NCI-H1694 (cell line): Measurements from ENCODE around the gene ZPR1.
"Not testable (repeated sequence)": the region's sequence is repeated elsewhere in the genome, so short reads cannot be mapped to it uniquely, and the experiment has no call there.

ENCODE experiments used
- DNase-seq: peaks from one replicate; lab custom pipeline; 2025; lab: John Stamatoyannopoulos, UW

The ZPR1 gene

DNA sequence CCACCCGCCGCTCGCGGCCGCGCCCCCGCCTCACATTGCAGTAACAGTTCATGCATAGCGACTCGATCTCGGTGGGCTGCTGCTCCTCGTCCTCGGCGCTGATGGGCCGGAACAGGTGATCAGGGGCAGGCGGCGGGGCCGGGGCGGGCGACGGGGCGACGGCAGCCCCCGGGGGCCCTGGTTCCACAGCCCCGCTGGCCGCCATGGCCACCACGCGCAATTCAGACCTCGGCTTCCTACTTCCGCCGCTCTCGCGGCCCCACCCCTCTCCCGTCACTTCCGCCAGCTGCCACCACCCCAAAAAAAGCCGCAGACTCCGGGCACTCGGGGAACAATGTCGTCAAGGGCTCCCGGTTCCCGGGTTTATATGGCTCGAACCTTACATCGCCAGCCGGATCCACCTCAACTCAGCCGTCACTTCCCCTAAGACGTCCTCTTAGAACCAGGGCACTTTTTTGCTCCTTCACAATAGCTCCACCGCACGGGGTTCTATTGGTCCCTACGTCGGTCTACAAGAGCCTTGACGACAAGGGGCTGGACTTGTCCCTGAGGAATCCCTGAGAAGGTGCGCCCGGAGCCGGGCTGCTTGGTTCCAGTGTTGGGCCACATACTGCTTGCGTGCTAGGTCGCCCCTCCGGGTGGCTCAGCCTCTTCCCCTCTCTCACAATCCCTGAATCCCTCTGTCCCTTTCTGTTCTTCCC lies at the start of gene ZPR1:
Gene ZPR1, minus strand, starts transcription at position 238 of the 701 bp plus-strand sequence. Its CDS starts 33 bp downstream, at position 205.
- DNase-seq: no peak

GRCh38 chr11:116836632-116836991 lies 48.8 kb upstream of the ZPR1 start:
- DNase-seq: no peak

DNA sequence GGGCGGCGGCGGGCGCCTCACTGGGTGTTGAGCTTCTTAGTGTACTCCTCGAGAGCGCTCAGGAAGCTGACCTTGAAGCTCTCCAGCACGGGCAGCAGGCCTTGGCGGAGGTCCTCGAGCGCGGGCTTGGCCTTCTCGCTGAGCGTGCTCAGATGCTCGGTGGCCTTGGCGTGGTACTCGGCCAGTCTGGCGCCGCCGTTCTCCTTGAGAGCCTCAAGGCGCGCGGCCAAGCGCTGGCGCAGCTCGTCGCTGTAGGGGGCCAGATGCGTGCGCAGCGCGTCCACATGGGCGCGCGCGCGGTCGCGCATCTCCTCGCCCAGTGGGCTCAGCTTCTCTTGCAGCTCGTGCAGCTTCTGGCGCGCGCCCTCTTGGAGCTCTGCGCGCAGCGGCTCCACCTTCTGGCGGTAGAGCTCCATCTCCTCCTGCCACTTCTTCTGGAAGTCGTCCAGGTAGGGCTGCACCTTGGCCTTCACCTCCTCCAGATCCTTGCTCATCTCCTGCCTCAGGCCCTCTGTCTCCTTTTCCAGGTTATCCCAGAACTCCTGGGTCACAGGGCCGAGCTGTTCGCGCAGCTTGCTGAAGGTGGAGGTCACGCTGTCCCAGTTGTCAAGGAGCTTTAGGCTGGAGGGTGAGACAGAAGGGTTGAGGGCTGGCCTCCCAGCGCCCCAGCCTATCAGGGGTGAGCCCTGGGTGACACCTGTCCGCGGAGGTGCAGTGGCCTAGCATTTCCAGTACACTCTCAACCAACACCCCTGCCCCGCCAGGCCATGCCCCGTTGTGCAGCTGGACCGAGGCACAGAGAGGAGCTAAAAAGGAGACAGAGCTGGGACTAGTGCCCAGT lies 48.2 kb upstream of the ZPR1 start:
- peak; percentile 13 for DNase-seq

GRCh38 chr11:116835042-116835772 lies 47.4 kb upstream of the ZPR1 start:
- DNase-seq: no peak

DNA sequence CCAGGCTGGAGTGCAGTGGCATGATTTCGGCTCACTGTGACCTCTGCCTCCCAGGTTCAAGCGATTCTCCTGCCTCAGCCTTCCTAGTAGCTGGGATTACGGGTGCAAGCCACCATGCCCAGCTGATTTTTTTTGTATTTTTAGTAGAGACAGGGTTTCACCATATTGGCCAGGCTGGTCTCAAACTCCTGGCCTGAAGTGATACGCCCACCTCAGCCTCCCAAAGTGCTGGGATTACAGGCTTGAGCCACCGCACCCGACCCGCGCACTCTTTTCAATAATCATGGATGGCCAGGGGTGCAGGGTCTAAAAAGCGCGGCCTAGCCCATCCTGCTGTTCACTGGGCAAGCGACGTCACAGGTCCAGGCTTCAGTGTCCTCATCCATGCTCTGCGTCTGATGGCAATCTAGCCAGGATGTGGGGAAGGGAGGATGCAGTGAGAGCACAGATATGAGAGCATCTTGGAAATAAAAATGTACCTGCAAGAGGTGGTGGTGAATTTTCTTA lies 46.8 kb upstream of the ZPR1 start:
- DNase-seq: not testable (repeated sequence)

- no peak for DNase-seq
Measured at GRCh38 chr11:116833816-116834534, 46.2 kb upstream of the ZPR1 start.

GRCh38 chr11:116833491-116833815 lies 45.6 kb upstream of the ZPR1 start:
- no peak for DNase-seq

DNA sequence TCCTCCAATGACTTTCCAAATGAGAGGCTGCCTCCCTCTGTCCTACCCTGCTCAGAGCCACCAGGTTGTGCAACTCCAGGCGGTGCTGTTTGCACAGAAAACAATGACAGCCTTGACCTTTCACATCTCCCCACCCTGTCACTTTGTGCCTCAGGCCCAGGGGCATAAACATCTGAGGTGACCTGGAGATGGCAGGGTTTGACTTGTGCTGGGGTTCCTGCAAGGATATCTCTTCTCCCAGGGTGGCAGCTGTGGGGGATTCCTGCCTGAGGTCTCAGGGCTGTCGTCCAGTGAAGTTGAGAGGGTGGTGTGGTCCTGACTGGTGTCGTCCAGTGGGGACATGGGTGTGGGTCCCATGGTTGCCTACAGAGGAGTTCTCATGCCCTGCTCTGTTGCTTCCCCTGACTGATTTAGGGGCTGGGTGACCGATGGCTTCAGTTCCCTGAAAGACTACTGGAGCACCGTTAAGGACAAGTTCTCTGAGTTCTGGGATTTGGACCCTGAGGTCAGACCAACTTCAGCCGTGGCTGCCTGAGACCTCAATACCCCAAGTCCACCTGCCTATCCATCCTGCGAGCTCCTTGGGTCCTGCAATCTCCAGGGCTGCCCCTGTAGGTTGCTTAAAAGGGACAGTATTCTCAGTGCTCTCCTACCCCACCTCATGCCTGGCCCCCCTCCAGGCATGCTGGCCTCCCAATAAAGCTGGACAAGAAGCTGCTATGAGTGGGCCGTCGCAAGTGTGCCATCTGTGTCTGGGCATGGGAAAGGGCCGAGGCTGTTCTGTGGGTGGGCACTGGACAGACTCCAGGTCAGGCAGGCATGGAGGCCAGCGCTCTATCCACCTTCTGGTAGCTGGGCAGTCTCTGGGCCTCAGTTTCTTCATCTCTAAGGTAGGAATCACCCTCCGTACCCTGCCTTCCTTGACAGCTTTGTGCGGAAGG lies 44.8 kb upstream of the ZPR1 start:
- DNase-seq: no peak

GRCh38 chr11:116831790-116832349 lies 44.0 kb upstream of the ZPR1 start:
- DNase-seq: no peak

DNA sequence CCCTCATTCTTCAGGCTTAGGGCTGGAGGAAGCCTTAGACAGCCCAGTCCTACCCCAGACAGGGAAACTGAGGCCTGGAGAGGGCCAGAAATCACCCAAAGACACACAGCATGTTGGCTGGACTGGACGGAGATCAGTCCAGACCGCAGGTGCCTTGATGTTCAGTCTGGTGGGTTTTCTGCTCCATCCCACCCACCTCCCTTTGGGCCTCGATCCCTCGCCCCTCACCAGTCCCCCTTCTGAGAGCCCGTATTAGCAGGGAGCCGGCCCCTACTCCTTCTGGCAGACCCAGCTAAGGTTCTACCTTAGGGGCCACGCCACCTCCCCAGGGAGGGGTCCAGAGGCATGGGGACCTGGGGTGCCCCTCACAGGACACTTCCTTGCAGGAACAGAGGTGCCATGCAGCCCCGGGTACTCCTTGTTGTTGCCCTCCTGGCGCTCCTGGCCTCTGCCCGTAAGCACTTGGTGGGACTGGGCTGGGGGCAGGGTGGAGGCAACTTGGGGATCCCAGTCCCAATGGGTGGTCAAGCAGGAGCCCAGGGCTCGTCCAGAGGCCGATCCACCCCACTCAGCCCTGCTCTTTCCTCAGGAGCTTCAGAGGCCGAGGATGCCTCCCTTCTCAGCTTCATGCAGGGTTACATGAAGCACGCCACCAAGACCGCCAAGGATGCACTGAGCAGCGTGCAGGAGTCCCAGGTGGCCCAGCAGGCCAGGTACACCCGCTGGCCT lies 42.5 kb upstream of the ZPR1 start:
- no peak for DNase-seq

- DNase-seq: no peak
Measured at GRCh38 chr11:116829525-116830183, 41.8 kb upstream of the ZPR1 start, which contains the start of gene APOC3. Gene APOC3, plus strand, starts transcription at chr11:116829907. Its CDS starts 676 bp downstream, at chr11:116830583.

- DNase-seq: no peak
Measured at GRCh38 chr11:116828632-116829524, 41.1 kb upstream of the ZPR1 start.

GRCh38 chr11:116827461-116827860 lies 39.6 kb upstream of the ZPR1 start:
- no peak for DNase-seq

DNA sequence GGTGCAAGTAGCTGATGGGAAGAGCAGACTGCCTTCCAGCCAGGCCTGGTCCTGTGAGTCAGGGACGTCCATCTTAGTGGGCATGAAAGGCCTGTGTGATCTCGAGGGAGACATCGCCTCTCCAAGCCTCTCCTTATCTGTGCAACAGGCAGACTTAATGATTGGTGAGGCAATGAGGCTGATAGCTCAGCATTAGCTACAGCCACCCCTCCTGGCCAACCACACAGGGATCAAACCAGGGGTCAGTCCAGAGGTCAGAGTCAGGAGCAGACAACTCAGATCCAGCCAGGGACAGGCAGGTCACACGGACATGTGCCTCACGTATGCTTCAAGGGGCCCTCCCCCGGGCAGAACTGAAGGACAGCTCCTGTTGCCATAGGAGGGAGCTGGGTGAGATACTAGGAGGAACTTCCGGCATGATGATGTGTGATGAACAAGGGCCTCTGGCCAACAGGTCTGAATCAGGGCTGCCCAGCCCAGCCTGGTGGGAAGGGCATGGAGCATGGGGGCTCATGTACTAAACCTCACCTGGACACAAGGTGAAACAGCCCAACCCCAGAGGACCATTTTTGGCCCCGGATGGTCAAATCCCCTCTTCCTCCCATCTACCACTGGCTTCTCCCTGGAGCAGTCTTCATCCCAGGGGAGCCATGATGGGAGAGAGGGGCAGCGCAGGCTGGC lies 39.1 kb upstream of the ZPR1 start:
- no peak for DNase-seq

DNA sequence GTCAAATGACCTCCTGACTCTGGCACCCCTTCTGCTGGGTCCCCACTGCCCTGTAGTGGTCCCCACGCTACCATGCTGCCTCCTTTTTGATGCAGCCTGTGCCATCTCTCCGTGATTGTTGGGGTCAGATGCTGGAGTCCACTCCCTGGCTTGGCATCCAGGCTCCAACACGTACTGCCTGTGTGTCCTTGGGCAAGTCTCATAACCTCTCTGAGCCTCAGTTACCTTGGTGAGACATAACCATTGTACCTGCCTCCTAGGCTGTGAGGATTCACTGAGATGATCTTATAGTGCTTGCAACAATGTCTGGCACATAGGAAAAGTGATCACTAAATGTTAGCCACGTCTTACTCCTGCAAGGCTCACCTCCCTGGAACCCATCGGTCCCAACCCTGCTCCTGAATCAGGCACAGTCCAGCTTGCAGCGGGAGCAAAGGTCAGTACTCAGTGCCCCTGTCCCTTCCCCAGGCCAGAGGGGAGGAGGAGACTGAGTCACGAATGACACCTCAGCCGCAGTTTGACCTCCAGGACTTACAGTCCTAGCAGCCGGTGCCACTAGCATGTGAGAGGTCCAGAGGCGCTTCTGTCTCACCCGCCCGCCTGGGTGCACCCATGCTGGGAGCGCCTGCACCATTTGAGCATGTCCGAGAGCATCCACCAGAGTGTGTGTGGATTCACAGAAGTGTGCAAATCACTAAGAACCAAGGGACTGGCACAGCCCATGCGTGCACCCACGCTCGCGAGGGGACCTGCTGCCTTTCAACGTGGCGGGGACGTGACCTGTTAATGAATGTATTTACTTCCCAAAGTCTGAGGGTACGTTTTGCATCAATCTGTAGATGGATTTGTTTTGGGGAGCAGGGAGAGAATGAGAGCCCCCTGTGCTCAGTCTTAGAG lies 38.3 kb upstream of the ZPR1 start:
- no peak for DNase-seq

- no peak for DNase-seq
Measured at GRCh38 chr11:116825434-116825833, 37.6 kb upstream of the ZPR1 start.
